GM23338 (cell line): ENCODE measurements around the gene HERC4. TPM values are rescaled to one million over a fixed set of nuclear protein-coding genes. Genes with fewer than 3 reads are reported as not detected.
A peak's percentile ranks its signal among the peaks of the same experiment; 100 is the strongest.

Experiments
- ATAC-seq: fragments of 200-7000 bp; cut with Tn5 transposase; 3 replicates; pipeline ENCODE4 v1.9.1; 2020
- DNase-seq: peaks from one replicate; pipeline ENCODE4 v3.0.0-alpha.2; 2015; ENCODE audit warnings: low spot score
- H2AFZ ChIP-seq: fragments of 200-600 bp; sonication (generic); 2 replicates; pipeline ENCODE4 v1.8.0; 2016; ENCODE audit warnings: antibody characterized with exemption, mild to moderate bottlenecking, moderate library complexity
- H3F3A ChIP-seq: fragments of 200-600 bp; sonication (generic); replicated peaks from 2 replicates; pipeline ENCODE4 v1.8.0; 2017; ENCODE audit warnings: antibody characterized with exemption, mixed run types, low read depth
- H3K27ac ChIP-seq: fragments of 200-600 bp; sonication (generic); 2 replicates; pipeline ENCODE4 v1.6.1; 2016; ENCODE audit warnings: low read depth
- H3K27me3 ChIP-seq: fragments of 200-600 bp; sonication (generic); 2 replicates; pipeline ENCODE4 v1.8.0; 2016; ENCODE audit warnings: mild to moderate bottlenecking, mixed run types, moderate library complexity; ENCODE audit not compliant: insufficient read depth
- H3K36me3 ChIP-seq: fragments of 200-600 bp; sonication (generic); 2 replicates; pipeline ENCODE4 v1.8.0; 2016; ENCODE audit warnings: mild to moderate bottlenecking; ENCODE audit not compliant: insufficient read depth
- H3K4me1 ChIP-seq: fragments of 200-600 bp; sonication (generic); 2 replicates; pipeline ENCODE4 v1.8.0; 2016; ENCODE audit warnings: mild to moderate bottlenecking, moderate library complexity; ENCODE audit not compliant: insufficient read depth
- H3K4me2 ChIP-seq: fragments of 200-600 bp; sonication (generic); 2 replicates; pipeline ENCODE4 v1.7.1; 2017; ENCODE audit warnings: mixed run types
- H3K4me3 ChIP-seq: fragments of 200-600 bp; sonication (generic); 2 replicates; pipeline ENCODE4 v1.6.1; 2016; ENCODE audit warnings: mixed run types
- H3K79me2 ChIP-seq: fragments of 200-600 bp; sonication (generic); replicated peaks from 2 replicates; pipeline ENCODE4 v1.8.0; 2017; ENCODE audit warnings: mild to moderate bottlenecking; ENCODE audit not compliant: insufficient read depth
- H3K9me2 ChIP-seq: fragments of 200-600 bp; sonication (generic); 2 replicates; pipeline ENCODE4 v1.8.0; 2017; ENCODE audit not compliant: insufficient read depth
- H4K20me1 ChIP-seq: fragments of 200-600 bp; sonication (generic); replicated peaks from 2 replicates; pipeline ENCODE4 v1.8.0; 2017; ENCODE audit warnings: mild to moderate bottlenecking; ENCODE audit not compliant: insufficient read depth
- H3K27ac Mint-ChIP-seq: 2 replicates; pipeline ENCODE4 v1.8.0; 2020; ENCODE audit warnings: inconsistent platforms, mild to moderate bottlenecking, moderate library complexity, mixed read lengths
- H3K27me3 Mint-ChIP-seq: 3 replicates; pipeline ENCODE4 v1.8.0; 2022; ENCODE audit warnings: low read depth, mild to moderate bottlenecking, moderate library complexity, mixed read lengths, inconsistent platforms; ENCODE audit not compliant: insufficient read depth, poor library complexity
- H3K36me3 Mint-ChIP-seq: 3 replicates; pipeline ENCODE4 v1.8.0; 2021; ENCODE audit warnings: low read depth, mild to moderate bottlenecking, inconsistent platforms, moderate library complexity, mixed read lengths
- H3K4me1 Mint-ChIP-seq: 3 replicates; pipeline ENCODE4 v1.8.0; 2020; ENCODE audit warnings: mild to moderate bottlenecking, inconsistent platforms, mixed read lengths
- H3K4me3 Mint-ChIP-seq: 3 replicates; pipeline ENCODE4 v1.8.0; 2021; ENCODE audit warnings: moderate library complexity, mild to moderate bottlenecking, inconsistent platforms, mixed read lengths
- H3K9me3 Mint-ChIP-seq: 3 replicates; pipeline ENCODE4 v1.8.0; 2020; ENCODE audit warnings: moderate library complexity, mild to moderate bottlenecking, inconsistent platforms, mixed read lengths
- CREB1 ChIP-seq: fragments of 250-450 bp; sonication (Bioruptor Pico); IDR thresholded peaks from 2 replicates; pipeline ENCODE4 v1.5.0; 2020; ENCODE audit warnings: low read depth, mild to moderate bottlenecking, moderate library complexity
- CTCF ChIP-seq, 2 experiments: fragments of 200-600 bp in 1 of 2; sonication (generic) in 1 of 2; conservative IDR thresholded peaks; 2 replicates each; pipeline versions ENCODE4 v1.5.1 to v1.6.1; 2016 to 2017; ENCODE audit warnings: antibody characterized with exemption in 2 of 2, low read depth in 2 of 2, mild to moderate bottlenecking in 2 of 2, moderate library complexity in 1 of 2
- EZH2 ChIP-seq: fragments of 200-600 bp; sonication (generic); IDR thresholded peaks from one replicate; pipeline ENCODE4 v1.8.0; 2017; ENCODE audit warnings: antibody characterized with exemption, mild to moderate bottlenecking, low read depth; ENCODE audit not compliant: unreplicated experiment
- EZH2phosphoT487 ChIP-seq: fragments of 200-600 bp; sonication (generic); IDR thresholded peaks from one replicate; pipeline ENCODE4 v1.8.1; 2018; ENCODE audit warnings: antibody characterized with exemption; ENCODE audit not compliant: unreplicated experiment
- JUNB ChIP-seq: IDR thresholded peaks from one replicate; pipeline ENCODE4 v1.6.1; 2016; ENCODE audit warnings: antibody characterized with exemption; ENCODE audit not compliant: unreplicated experiment
- NANOG ChIP-seq: IDR thresholded peaks from 2 replicates; pipeline ENCODE4 v1.6.1; 2016; ENCODE audit warnings: antibody characterized with exemption, borderline replicate concordance
- POLR2AphosphoS5 ChIP-seq: IDR thresholded peaks from 2 replicates; pipeline ENCODE4 v1.6.1; 2016; ENCODE audit warnings: antibody characterized with exemption, low read depth
- REST ChIP-seq: IDR thresholded peaks from one replicate; pipeline ENCODE4 v1.6.1; 2018; ENCODE audit warnings: antibody characterized with exemption; ENCODE audit not compliant: unreplicated experiment
- STAT1 ChIP-seq: IDR thresholded peaks from one replicate; pipeline ENCODE4 v1.6.1; 2016; ENCODE audit warnings: antibody characterized with exemption; ENCODE audit not compliant: unreplicated experiment
- ZNF114 ChIP-seq: fragments of 250-450 bp; sonication (Bioruptor Pico); IDR thresholded peaks from 2 replicates; pipeline ENCODE4 v1.5.0; 2020; ENCODE audit warnings: mild to moderate bottlenecking, moderate library complexity
- ZNF331 ChIP-seq: fragments of 250-450 bp; sonication (Bioruptor Pico); IDR thresholded peaks from 2 replicates; pipeline ENCODE4 v1.5.0; 2020; ENCODE audit warnings: low read depth, mild to moderate bottlenecking, moderate library complexity
- ZNF462 ChIP-seq: fragments of 250-450 bp; sonication (Bioruptor Pico); IDR thresholded peaks from 2 replicates; pipeline ENCODE4 v1.5.0; 2020; ENCODE audit warnings: mild to moderate bottlenecking, moderate library complexity
- polyA plus RNA-seq: library from polyadenylated mRNA; unstranded; fragments of >200 nt; fragmentation: Nextera tagmentation; extraction: Ambion mirVana; gene quantifications from 2 replicates; pipeline ENCODE4 v1.2.1, GENCODE V29; 2016
- total RNA-seq: library from RNA; depleted of rRNA; stranded (reverse); fragments of >200 nt; shearing (Covaris generic); gene quantifications from 2 replicates; pipeline ENCODE4 v1.2.3, GENCODE V29; 2014
- TF ChIP-seq, protein P1 (sequence below): IDR thresholded peaks from 2 replicates; pipeline ENCODE4 v1.6.1; 2016; ENCODE audit warnings: antibody characterized with exemption

The HERC4 gene
- total and polyA plus RNA-seq, 2 experiments from 2014 or later: 20.1 to 67.2 TPM

DNA sequence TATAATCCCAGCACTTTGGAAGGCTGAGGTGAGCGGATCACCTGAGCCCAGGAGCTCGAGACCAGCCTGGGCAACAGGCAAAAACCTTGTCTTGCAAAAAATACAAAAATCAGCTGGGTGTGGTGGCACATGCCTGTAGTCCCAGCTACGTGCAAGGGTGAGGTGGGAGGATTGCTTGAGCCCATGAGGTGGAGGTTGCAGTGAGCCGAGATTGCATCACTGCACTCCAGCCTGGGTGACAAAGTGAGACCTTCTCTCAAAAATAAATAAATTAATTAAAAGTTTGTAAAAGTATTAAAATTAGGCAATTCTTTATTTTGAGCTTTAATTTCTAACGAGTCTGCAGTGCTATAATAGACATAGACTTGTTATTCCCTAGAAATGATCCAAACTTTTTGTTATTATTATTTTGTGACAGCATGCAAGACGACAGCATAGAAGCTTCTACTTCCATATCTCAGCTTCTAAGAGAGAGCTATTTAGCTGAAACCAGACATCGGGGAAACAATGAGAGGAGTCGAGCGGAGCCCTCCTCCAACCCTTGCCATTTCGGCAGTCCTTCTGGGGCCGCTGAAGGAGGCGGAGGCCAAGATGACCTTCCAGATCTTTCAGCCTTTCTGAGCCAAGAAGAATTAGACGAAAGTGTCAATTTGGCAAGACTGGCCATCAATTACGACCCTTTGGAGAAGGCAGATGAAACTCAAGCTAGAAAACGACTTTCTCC, 46.1 kb upstream of the HERC4 start:
- Histone ChIP-seq H2AFZ (peak overlapping the region; percentile 93), H3K4me3 (no peak overlapping the region), H3K36me3 (no peaks in the 10 kb centered on the region), H3K9me2 (no peaks in the 10 kb centered on the region; the same call in 1 of the 2 replicates), H3K79me2 (no peaks in the 10 kb centered on the region), H4K20me1 (no peaks in the 10 kb centered on the region), H3K4me2 (no peak overlapping the region), H3F3A (no peaks in the 10 kb centered on the region), H3K27me3 (no peaks in the 10 kb centered on the region), H3K27ac (no peak overlapping the region), H3K4me1 (no peaks in the 10 kb centered on the region)
- Mint-ChIP-seq H3K36me3 (no peaks in the 10 kb centered on the region), H3K27me3 (no peaks in the 10 kb centered on the region), H3K27ac (no peak overlapping the region), H3K4me1 (no peaks in the 10 kb centered on the region), H3K9me3 (no peaks in the 10 kb centered on the region), H3K4me3 (no peak overlapping the region)
- DNase-seq: no peak
- ATAC-seq: no peak
- no peak for TF ChIP-seq EZH2
- TF ChIP-seq EZH2phosphoT487: no peak
- TF ChIP-seq, protein P1, sequence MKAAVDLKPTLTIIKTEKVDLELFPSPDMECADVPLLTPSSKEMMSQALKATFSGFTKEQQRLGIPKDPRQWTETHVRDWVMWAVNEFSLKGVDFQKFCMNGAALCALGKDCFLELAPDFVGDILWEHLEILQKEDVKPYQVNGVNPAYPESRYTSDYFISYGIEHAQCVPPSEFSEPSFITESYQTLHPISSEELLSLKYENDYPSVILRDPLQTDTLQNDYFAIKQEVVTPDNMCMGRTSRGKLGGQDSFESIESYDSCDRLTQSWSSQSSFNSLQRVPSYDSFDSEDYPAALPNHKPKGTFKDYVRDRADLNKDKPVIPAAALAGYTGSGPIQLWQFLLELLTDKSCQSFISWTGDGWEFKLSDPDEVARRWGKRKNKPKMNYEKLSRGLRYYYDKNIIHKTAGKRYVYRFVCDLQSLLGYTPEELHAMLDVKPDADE: no peak
- TF ChIP-seq NANOG: no peak
- TF ChIP-seq STAT1: no peak
- no peak for TF ChIP-seq CREB1 (CRISPR knock-in tag)
- no peak for TF ChIP-seq ZNF462 (CRISPR knock-in tag)
- TF ChIP-seq CTCF (conservative IDR thresholded peaks at IDR 0.05; ENCODE audit: low read depth in 2 of 2): no peak
- no peak for TF ChIP-seq REST
- TF ChIP-seq ZNF114 (CRISPR knock-in tag): no peak
- no peak for TF ChIP-seq POLR2AphosphoS5
- TF ChIP-seq ZNF331 (CRISPR knock-in tag): no peak
- no peak for TF ChIP-seq JUNB
